Fibroblast of upper back skin (primary cell): ENCODE measurements around the gene KLHL11.

Experiments used
- DNase-seq: peaks from one replicate; pipeline ENCODE4 v3.0.0-alpha.2; 2013

Gene KLHL11

GRCh38 chr17:41806685-41807445 lies 58.4 kb downstream of the KLHL11 start:
- DNase-seq, result no peak
